GM12874 (cell line): ENCODE results near the gene CCDC179.

Experiments used
- TF ChIP-seq, protein P1 (sequence below): IDR thresholded peaks from 2 replicates; pipeline ENCODE4 v1.5.1; 2011; ENCODE audit warnings: low read depth, mild to moderate bottlenecking, control low read depth, low read length, moderate library complexity; ENCODE audit not compliant: insufficient read depth

The CCDC179 gene

DNA sequence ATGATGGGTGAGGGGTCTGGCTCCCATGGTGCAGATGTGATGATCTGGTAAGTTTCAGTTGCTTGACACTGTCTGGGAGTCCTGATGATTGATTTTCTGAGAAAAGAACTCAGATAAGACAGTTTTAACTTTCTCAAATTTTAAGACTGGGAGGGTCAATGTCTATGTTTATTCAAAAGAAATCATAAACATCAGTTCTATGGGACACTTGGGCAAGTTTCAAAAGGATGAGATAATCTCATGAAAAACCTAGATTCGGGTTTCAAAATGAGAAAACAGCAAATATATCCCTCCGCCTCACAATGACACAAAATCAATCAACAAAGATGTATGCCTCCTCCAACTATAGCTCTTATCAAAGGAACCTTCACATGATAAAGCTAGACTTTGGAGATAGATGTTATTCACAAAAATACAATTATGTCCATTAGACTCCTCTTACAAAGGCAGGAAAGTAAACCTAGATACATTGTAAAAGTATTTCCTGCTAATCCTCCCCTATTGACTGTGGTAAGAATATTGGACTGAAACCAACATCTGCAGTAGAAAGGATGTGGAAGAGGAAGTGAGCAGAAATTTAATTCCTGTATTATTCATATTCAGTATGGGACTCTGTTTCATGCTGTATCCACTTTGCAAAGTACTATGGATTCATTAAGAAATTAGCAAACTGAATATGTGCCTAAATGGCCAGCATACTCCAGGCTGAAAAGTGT, 52.3 kb downstream of the CCDC179 start:
- TF ChIP-seq, protein P1, sequence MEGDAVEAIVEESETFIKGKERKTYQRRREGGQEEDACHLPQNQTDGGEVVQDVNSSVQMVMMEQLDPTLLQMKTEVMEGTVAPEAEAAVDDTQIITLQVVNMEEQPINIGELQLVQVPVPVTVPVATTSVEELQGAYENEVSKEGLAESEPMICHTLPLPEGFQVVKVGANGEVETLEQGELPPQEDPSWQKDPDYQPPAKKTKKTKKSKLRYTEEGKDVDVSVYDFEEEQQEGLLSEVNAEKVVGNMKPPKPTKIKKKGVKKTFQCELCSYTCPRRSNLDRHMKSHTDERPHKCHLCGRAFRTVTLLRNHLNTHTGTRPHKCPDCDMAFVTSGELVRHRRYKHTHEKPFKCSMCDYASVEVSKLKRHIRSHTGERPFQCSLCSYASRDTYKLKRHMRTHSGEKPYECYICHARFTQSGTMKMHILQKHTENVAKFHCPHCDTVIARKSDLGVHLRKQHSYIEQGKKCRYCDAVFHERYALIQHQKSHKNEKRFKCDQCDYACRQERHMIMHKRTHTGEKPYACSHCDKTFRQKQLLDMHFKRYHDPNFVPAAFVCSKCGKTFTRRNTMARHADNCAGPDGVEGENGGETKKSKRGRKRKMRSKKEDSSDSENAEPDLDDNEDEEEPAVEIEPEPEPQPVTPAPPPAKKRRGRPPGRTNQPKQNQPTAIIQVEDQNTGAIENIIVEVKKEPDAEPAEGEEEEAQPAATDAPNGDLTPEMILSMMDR, result no peak

DNA sequence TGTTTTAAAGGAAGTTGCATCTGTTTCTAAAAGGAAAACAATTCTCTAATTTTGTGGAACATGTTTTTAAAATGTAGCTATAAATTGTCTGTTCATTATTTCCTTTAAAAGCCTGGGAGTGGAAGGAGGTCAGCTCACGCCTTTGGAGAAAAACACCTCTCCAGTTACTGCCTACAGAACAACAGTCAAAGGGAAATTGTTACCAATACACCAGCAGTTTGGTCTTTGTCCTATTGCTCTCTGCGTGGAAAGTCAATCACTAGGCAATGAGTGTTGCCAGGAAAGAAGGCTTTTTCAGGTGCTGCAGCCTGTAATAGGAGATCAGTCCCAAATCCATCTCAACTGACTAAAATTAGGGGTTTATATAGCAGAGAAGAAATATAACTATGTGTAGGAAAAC, 52.9 kb downstream of the CCDC179 start:
- TF ChIP-seq, protein P1, result no peak

GRCh38 chr11:22802861-22803260, 57.4 kb downstream of the CCDC179 start:
- TF ChIP-seq, protein P1, result no peak

GRCh38 chr11:22800482-22800881, 59.8 kb downstream of the CCDC179 start:
- TF ChIP-seq, protein P1, result no peak

- TF ChIP-seq, protein P1, result no peak
Measured at GRCh38 chr11:22798901-22799300, 61.4 kb downstream of the CCDC179 start.

DNA sequence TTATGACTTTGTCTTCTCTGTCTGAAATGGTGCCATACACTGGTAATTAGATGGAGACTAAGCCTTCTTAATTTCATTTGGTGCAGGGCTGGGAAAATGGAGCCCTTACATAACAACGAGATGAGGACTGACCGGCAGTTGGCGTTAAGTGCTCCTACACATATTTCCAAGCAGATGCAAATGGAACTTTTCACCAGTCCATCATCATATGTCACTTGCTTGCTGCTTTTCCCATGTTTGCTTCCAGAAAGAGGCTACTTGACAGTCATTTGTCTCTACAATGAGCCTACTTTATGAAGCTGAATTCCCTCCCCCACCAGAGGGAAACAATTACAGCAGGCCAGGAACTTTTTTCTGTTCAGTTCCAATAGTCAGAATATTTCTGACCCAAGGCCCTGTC, 63.2 kb downstream of the CCDC179 start:
- TF ChIP-seq, protein P1, result no peak
